ENCODE results near the gene MME. TPM values are rescaled to one million over a fixed set of nuclear protein-coding genes. Genes with fewer than 3 reads are reported as not detected.

MME gene
- total and polyA plus RNA-seq, 9 donors = 9.4 to 25.1 (median 15.3) TPM

DNA sequence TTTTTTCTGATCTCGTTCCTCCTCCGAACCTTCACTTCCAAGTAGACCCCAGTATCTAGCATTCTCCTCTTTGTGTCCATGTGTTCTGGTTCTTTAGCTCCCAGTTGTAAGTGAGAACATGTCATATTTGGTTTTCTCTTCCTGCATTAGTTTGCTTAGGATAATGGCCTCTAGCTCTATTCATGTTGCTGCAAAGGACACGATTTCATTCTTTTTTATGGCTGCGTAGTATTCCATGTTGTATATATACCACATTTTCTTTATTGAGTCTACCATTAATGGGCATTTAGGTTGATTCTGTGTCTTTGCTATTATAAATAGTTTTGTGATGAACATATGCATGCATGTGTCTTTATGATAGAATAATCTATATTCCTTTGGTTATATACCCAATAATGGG lies 30.2 kb upstream of the MME start:
- Histone ChIP-seq H3K27me3 (ENCODE audit: control insufficient read depth, insufficient read depth, low read length) (no peaks in the 10 kb centered on the region), H3K36me3 (ENCODE audit: control insufficient read depth, insufficient read depth, low read length) (no peaks in the 10 kb centered on the region), H3K4me1 (ENCODE audit: control insufficient read depth, insufficient read depth, low read length) (no peaks in the 10 kb centered on the region), H3K9me3 (replicated peaks; ENCODE audit: control insufficient read depth, low read depth, low read length) (peaks cover 7% of the 10 kb centered on the region), H3K4me3 (ENCODE audit: low read length) (no peak overlapping the region), H3K27ac (ENCODE audit: low read length) (no peak overlapping the region)
- no CpG with 5 or more reads among the region's 4 CpGs for WGBS (ENCODE audit: insufficient coverage)
- DNase-seq = no peak

DNA sequence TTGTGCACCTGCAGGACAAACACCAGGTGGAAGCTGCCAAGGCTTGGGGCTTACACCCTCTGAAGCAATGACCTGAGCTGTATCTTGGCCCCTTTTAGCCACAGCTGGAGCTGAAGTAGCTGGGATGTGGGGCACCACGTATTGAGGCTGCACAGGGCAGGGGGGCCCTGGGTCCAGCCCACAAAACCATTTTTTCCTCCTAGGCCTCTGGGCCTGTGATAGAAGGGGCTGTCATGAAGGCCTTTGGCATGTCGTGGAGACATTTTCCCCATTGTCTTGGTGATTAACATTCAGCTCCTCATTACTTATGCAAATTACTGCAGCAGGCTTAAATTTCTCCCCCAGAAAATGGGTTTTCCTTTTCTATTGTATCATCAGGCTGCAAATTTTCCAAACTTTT lies 27.6 kb upstream of the MME start:
- no peak overlapping the region for H3K27ac ChIP-seq (ENCODE audit: low read length)
- H3K9me3 ChIP-seq (replicated peaks; ENCODE audit: control insufficient read depth, low read depth, low read length) = peaks cover 7% of the 10 kb centered on the region
- no peak overlapping the region for H3K4me3 ChIP-seq (ENCODE audit: low read length)
- H3K36me3 ChIP-seq (ENCODE audit: control insufficient read depth, insufficient read depth, low read length) = no peaks in the 10 kb centered on the region
- no peaks in the 10 kb centered on the region for H3K4me1 ChIP-seq (ENCODE audit: control insufficient read depth, insufficient read depth, low read length)
- WGBS (ENCODE audit: insufficient coverage) = 60% methylated on average over 1 of the region's 2 CpGs
- no peaks in the 10 kb centered on the region for H3K27me3 ChIP-seq (ENCODE audit: control insufficient read depth, insufficient read depth, low read length)
- no peak for DNase-seq

GRCh38 chr3:155053756-155054155 lies 26.4 kb upstream of the MME start:
- Histone ChIP-seq H3K36me3 (ENCODE audit: control insufficient read depth, insufficient read depth, low read length) (no peaks in the 10 kb centered on the region), H3K4me1 (ENCODE audit: control insufficient read depth, insufficient read depth, low read length) (no peaks in the 10 kb centered on the region), H3K9me3 (replicated peaks; ENCODE audit: control insufficient read depth, low read depth, low read length) (peaks cover 7% of the 10 kb centered on the region), H3K4me3 (ENCODE audit: low read length) (no peak overlapping the region), H3K27ac (ENCODE audit: low read length) (no peak overlapping the region), H3K27me3 (ENCODE audit: control insufficient read depth, insufficient read depth, low read length) (no peaks in the 10 kb centered on the region)
- peak; percentile 78 for DNase-seq
- no CpG with 5 or more reads among the region's 1 CpG for WGBS (ENCODE audit: insufficient coverage)

DNA sequence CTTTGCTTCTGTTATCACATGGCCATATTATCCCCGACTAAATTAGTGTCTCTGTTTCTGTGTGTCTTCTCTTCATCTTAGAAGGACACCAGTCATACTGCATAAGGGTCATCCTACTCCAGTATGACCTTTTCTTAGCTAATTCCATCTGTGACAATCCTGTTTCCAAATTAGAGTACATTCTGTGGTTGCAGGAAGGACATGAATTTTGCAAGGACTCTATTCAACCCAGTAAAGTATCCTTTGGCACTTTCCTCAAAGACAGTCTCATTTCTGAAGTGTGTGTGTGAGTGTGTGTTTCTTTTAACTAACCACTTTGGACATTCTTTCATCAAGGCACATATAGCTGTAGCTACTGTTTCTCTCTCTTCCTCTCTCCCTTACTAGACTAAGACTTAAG lies 15.2 kb upstream of the MME start:
- 100% methylated on average over 1 of the region's 1 CpG for WGBS (ENCODE audit: insufficient coverage)
- Histone ChIP-seq H3K4me1 (ENCODE audit: control insufficient read depth, insufficient read depth, low read length) (no peaks in the 10 kb centered on the region), H3K27ac (ENCODE audit: low read length) (no peak overlapping the region), H3K9me3 (replicated peaks; ENCODE audit: control insufficient read depth, low read depth, low read length) (no peaks in the 10 kb centered on the region), H3K36me3 (ENCODE audit: control insufficient read depth, insufficient read depth, low read length) (no peaks in the 10 kb centered on the region), H3K4me3 (ENCODE audit: low read length) (no peak overlapping the region), H3K27me3 (ENCODE audit: control insufficient read depth, insufficient read depth, low read length) (no peaks in the 10 kb centered on the region)
- DNase-seq = no peak

DNA sequence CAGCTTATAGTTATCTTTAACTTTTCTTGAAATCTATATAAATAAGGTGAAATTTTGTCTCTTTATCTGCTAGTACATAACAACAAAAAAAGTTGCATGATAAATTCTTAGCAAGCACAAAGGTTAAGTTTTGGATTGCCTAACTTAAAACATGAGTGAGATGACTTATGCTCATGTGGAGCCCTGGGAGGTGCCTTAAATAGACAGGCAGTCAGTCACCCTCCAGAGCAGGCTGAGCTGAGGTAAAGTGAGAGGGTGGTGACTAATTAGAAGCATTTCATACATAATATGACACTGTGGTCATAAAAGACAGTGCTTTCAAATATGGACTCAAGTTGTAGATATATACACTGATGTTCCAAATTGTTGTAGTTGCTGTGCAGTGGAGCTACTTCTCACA lies 14.6 kb upstream of the MME start:
- Histone ChIP-seq H3K27me3 (ENCODE audit: control insufficient read depth, insufficient read depth, low read length) (no peaks in the 10 kb centered on the region), H3K9me3 (replicated peaks; ENCODE audit: control insufficient read depth, low read depth, low read length) (no peaks in the 10 kb centered on the region), H3K36me3 (ENCODE audit: control insufficient read depth, insufficient read depth, low read length) (no peaks in the 10 kb centered on the region), H3K4me3 (ENCODE audit: low read length) (no peak overlapping the region), H3K27ac (ENCODE audit: low read length) (no peak overlapping the region), H3K4me1 (ENCODE audit: control insufficient read depth, insufficient read depth, low read length) (no peaks in the 10 kb centered on the region)
- peak; percentile 3 for DNase-seq

- H3K27me3 ChIP-seq (ENCODE audit: control insufficient read depth, insufficient read depth, low read length) = no peaks in the 10 kb centered on the region
- peaks cover 3% of the 10 kb centered on the region for H3K4me1 ChIP-seq (ENCODE audit: control insufficient read depth, insufficient read depth, low read length)
- H3K36me3 ChIP-seq (ENCODE audit: control insufficient read depth, insufficient read depth, low read length) = no peaks in the 10 kb centered on the region
- no peaks in the 10 kb centered on the region for H3K9me3 ChIP-seq (replicated peaks; ENCODE audit: control insufficient read depth, low read depth, low read length)
- WGBS (ENCODE audit: insufficient coverage) = no CpG with 5 or more reads among the region's 3 CpGs
- H3K4me3 ChIP-seq (ENCODE audit: low read length) = no peak overlapping the region
- H3K27ac ChIP-seq (ENCODE audit: low read length) = no peak overlapping the region
- no peak for DNase-seq
These were observed 10.4 kb upstream of the MME start for GRCh38 chr3:155069729-155070128.

GRCh38 chr3:155070316-155070715 lies 9.8 kb upstream of the MME start:
- DNase-seq = no peak
- no CpG with 5 or more reads among the region's 2 CpGs for WGBS (ENCODE audit: insufficient coverage)
- Histone ChIP-seq H3K4me1 (ENCODE audit: control insufficient read depth, insufficient read depth, low read length) (peaks cover 3% of the 10 kb centered on the region), H3K4me3 (ENCODE audit: low read length) (no peak overlapping the region), H3K9me3 (replicated peaks; ENCODE audit: control insufficient read depth, low read depth, low read length) (no peaks in the 10 kb centered on the region), H3K36me3 (ENCODE audit: control insufficient read depth, insufficient read depth, low read length) (no peaks in the 10 kb centered on the region), H3K27ac (ENCODE audit: low read length) (no peak overlapping the region), H3K27me3 (ENCODE audit: control insufficient read depth, insufficient read depth, low read length) (no peaks in the 10 kb centered on the region)

DNA sequence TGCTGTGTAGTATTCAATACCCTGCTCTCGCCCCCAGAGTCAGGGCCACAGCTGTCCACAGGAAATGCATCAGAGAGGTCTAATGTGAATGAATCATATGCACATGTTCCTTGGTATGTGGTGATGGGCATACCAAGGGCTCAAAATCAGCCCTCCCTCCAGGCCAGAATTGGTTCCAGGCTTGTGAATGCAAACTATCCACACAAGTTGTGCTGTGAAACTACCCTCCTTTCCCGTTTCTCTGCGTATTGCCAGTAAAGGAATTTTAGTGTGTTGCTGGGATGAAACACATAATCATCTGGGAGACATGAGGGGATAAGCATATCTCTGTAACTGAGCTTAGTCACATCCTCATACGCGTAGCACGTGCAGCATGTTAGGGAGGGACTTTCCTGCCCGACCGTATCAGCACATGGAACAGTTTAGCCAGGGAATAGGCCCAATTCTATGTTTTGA lies 9.2 kb upstream of the MME start:
- Histone ChIP-seq H3K36me3 (ENCODE audit: control insufficient read depth, insufficient read depth, low read length) (no peaks in the 10 kb centered on the region), H3K9me3 (replicated peaks; ENCODE audit: control insufficient read depth, low read depth, low read length) (no peaks in the 10 kb centered on the region), H3K27ac (ENCODE audit: low read length) (no peak overlapping the region), H3K4me1 (ENCODE audit: control insufficient read depth, insufficient read depth, low read length) (peaks cover 3% of the 10 kb centered on the region), H3K4me3 (ENCODE audit: low read length) (no peak overlapping the region), H3K27me3 (ENCODE audit: control insufficient read depth, insufficient read depth, low read length) (no peaks in the 10 kb centered on the region)
- WGBS (ENCODE audit: insufficient coverage) = 50% methylated on average over 1 of the region's 8 CpGs
- peak; percentile 30 for DNase-seq

- peaks cover 8% of the 10 kb centered on the region for H3K4me1 ChIP-seq (ENCODE audit: control insufficient read depth, insufficient read depth, low read length)
- no peak overlapping the region for H3K27ac ChIP-seq (ENCODE audit: low read length)
- H3K27me3 ChIP-seq (ENCODE audit: control insufficient read depth, insufficient read depth, low read length) = peaks cover 20% of the 10 kb centered on the region
- no peak overlapping the region for H3K4me3 ChIP-seq (ENCODE audit: low read length)
- H3K9me3 ChIP-seq (replicated peaks; ENCODE audit: control insufficient read depth, low read depth, low read length) = no peaks in the 10 kb centered on the region
- DNase-seq = no peak
- H3K36me3 ChIP-seq (ENCODE audit: control insufficient read depth, insufficient read depth, low read length) = no peaks in the 10 kb centered on the region
These were observed 4.9 kb upstream of the MME start for GRCh38 chr3:155075200-155075599.

DNA sequence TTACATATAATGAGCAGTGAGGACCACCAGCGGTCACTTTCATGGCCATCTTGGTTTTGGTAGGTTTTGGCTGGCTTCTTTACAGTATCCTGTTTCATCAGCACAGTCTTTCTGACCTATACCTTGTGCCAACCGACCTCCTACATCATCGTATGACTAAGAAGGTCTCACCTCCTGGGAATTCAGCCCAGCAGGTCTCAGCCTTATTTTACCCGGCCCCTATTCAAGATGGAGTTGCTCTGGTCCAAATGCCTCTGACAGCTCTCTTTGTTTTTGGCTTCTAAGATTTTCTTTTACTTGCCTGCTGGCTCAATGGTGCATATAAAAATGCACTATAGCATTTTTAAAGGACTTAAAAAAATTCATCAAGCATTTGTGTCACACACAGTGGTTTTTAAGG lies 3.2 kb upstream of the MME start:
- Histone ChIP-seq H3K4me1 (ENCODE audit: control insufficient read depth, insufficient read depth, low read length) (peaks cover 5% of the 10 kb centered on the region), H3K4me3 (ENCODE audit: low read length) (no peak overlapping the region), H3K27ac (ENCODE audit: low read length) (no peak overlapping the region), H3K27me3 (ENCODE audit: control insufficient read depth, insufficient read depth, low read length) (peaks cover 28% of the 10 kb centered on the region), H3K36me3 (ENCODE audit: control insufficient read depth, insufficient read depth, low read length) (no peaks in the 10 kb centered on the region), H3K9me3 (replicated peaks; ENCODE audit: control insufficient read depth, low read depth, low read length) (no peaks in the 10 kb centered on the region)
- no peak for DNase-seq
- 86% methylated on average over 3 of the region's 4 CpGs for WGBS (ENCODE audit: insufficient coverage)

GRCh38 chr3:155078711-155079467 lies 1.2 kb upstream of the MME start:
- Histone ChIP-seq H3K4me1 (ENCODE audit: control insufficient read depth, insufficient read depth, low read length) (peaks cover 5% of the 10 kb centered on the region), H3K36me3 (ENCODE audit: control insufficient read depth, insufficient read depth, low read length) (no peaks in the 10 kb centered on the region), H3K27me3 (ENCODE audit: control insufficient read depth, insufficient read depth, low read length) (peaks cover 30% of the 10 kb centered on the region), H3K9me3 (replicated peaks; ENCODE audit: control insufficient read depth, low read depth, low read length) (no peaks in the 10 kb centered on the region), H3K27ac (ENCODE audit: low read length) (no peak overlapping the region), H3K4me3 (ENCODE audit: low read length) (peak overlapping the region; percentile 55)
- 2% methylated on average over 12 of the region's 18 CpGs for WGBS (ENCODE audit: insufficient coverage)
- peak; percentile 15 for DNase-seq
